SK-N-SH (cell line): ENCODE data around the gene PARP9. TPM values are rescaled to one million over a fixed set of nuclear protein-coding genes. Genes with fewer than 3 reads are reported as not detected.

Experiments used
- CTCF ChIA-PET: fragments of 300-600, 350-600 bp; formaldehyde crosslinking; extraction: SDS; loops from one replicate; lab custom pipeline; 2021; lab: Yijun Ruan, JAX
- POLR2A ChIA-PET: fragments of 350-600 bp; sonication (Branson Sonifier 250); formaldehyde crosslinking; extraction: SDS; loops from one replicate; lab custom pipeline; 2020; ENCODE audit warnings: antibody characterized with exemption, inconsistent platforms; lab: Yijun Ruan, JAX
- DNase-seq: peaks from one replicate; pipeline ENCODE4 v3.0.0; 2012
- H2AFZ ChIP-seq: fragments of 200-600 bp; sonication (generic); 2 replicates; pipeline ENCODE4 v1.8.1; 2016; ENCODE audit warnings: antibody characterized with exemption, mild to moderate bottlenecking, low read depth
- H3F3A ChIP-seq: fragments of 200-600 bp; sonication (generic); replicated peaks from 2 replicates; pipeline ENCODE3; 2016; ENCODE audit warnings: antibody characterized with exemption, mild to moderate bottlenecking; ENCODE audit not compliant: insufficient read depth
- H3K27ac ChIP-seq, 2 experiments: fragments of 200-500 bp in 1 of 2; fragments of 200-600 bp in 1 of 2; sonication (Bioruptor generic) in 1 of 2; sonication (generic), shearing (Covaris generic) in 1 of 2; 2 replicates each; pipeline versions ENCODE4 v1.5.1 to v1.6.1; 2014 to 2016; ENCODE audit warnings: low read depth in 2 of 2, inconsistent platforms in 1 of 2, low read length in 1 of 2, mild to moderate bottlenecking in 1 of 2, mixed read lengths in 1 of 2
- H3K27me3 ChIP-seq: fragments of 200-600 bp; sonication (generic), shearing (Covaris generic); 2 replicates; pipeline ENCODE4 v1.6.1; 2016; ENCODE audit warnings: mixed run types; ENCODE audit not compliant: insufficient read depth
- H3K36me3 ChIP-seq, 2 experiments: fragments of 200-500 bp in 1 of 2; fragments of 200-600 bp in 1 of 2; sonication (Bioruptor generic) in 1 of 2; sonication (generic) in 1 of 2; replicated peaks in 1 of 2; 2 replicates each; pipeline versions ENCODE3 to v1.5.1; 2014 to 2016; ENCODE audit warnings: low read length in 1 of 2, mild to moderate bottlenecking in 1 of 2; ENCODE audit not compliant: insufficient read depth in 2 of 2, control insufficient read depth in 1 of 2
- H3K4me1 ChIP-seq, 2 experiments: fragments of 200-500 bp in 1 of 2; fragments of 200-600 bp in 1 of 2; sonication (Bioruptor generic) in 1 of 2; sonication (generic), shearing (Covaris generic) in 1 of 2; 2 replicates each; pipeline versions ENCODE4 v1.5.1 to v1.6.1; 2014 to 2016; ENCODE audit warnings: low read depth in 1 of 2, low read length in 1 of 2, mixed run types in 1 of 2; ENCODE audit not compliant: insufficient read depth in 2 of 2, control insufficient read depth in 1 of 2
- H3K4me2 ChIP-seq: fragments of 200-600 bp; sonication (generic), shearing (Covaris generic); 2 replicates; pipeline ENCODE4 v1.6.1; 2017; ENCODE audit warnings: mixed run types
- H3K4me3 ChIP-seq, 2 experiments: fragments of 200-500 bp in 1 of 2; fragments of 200-600 bp in 1 of 2; sonication (Bioruptor generic) in 1 of 2; sonication (generic), shearing (Covaris generic) in 1 of 2; 2 replicates each; pipeline versions ENCODE4 v1.5.1 to v1.8.1; 2014 to 2016; ENCODE audit warnings: low read depth in 2 of 2, inconsistent platforms in 1 of 2, low read length in 1 of 2, mild to moderate bottlenecking in 1 of 2, mixed read lengths in 1 of 2, moderate library complexity in 1 of 2
- H3K79me2 ChIP-seq: fragments of 200-600 bp; sonication (generic); 2 replicates; pipeline ENCODE4 v1.8.1; 2017; ENCODE audit warnings: mild to moderate bottlenecking; ENCODE audit not compliant: insufficient read depth
- H3K9ac ChIP-seq: fragments of 200-600 bp; sonication (generic); 2 replicates; pipeline ENCODE4 v1.6.1; 2017; ENCODE audit warnings: mixed run types
- H3K9me2 ChIP-seq: fragments of 200-600 bp; sonication (generic); 2 replicates; pipeline ENCODE4 v1.6.1; 2017; ENCODE audit warnings: mixed run types
- H3K9me3 ChIP-seq: fragments of 200-600 bp; sonication (generic); 2 replicates; pipeline ENCODE4 v1.6.1; 2017; ENCODE audit warnings: mixed run types, mild to moderate bottlenecking, moderate library complexity
- H4K20me1 ChIP-seq: fragments of 200-600 bp; sonication (generic); 2 replicates; pipeline ENCODE4 v1.6.1; 2017; ENCODE audit warnings: mild to moderate bottlenecking, mixed run types; ENCODE audit not compliant: insufficient read depth
- CTCF ChIP-seq: fragments of 200-600 bp; sonication (generic); IDR thresholded peaks from 2 replicates; pipeline ENCODE4 v1.6.1; 2017; ENCODE audit warnings: antibody characterized with exemption, mild to moderate bottlenecking, moderate library complexity
- ELF1 ChIP-seq: IDR thresholded peaks from 2 replicates; pipeline ENCODE4 v1.4.0; 2012
- EP300 ChIP-seq, 2 experiments: IDR thresholded peaks; 2 replicates each; pipeline versions ENCODE4 v1.4.0 to v1.6.1; 2012; ENCODE audit warnings: borderline replicate concordance in 1 of 2, low read depth in 1 of 2, low read length in 1 of 2
- EZH2phosphoT487 ChIP-seq: fragments of 200-600 bp; sonication (generic); IDR thresholded peaks from 2 replicates; pipeline ENCODE4 v1.6.1; 2017; ENCODE audit warnings: low read depth, mixed run types, mild to moderate bottlenecking, antibody characterized with exemption, moderate library complexity, borderline replicate concordance
- FOSL2 ChIP-seq: IDR thresholded peaks from 2 replicates; pipeline ENCODE4 v1.4.0; 2012; ENCODE audit warnings: low read depth, mild to moderate bottlenecking, moderate library complexity, borderline replicate concordance
- FOXJ3 ChIP-seq: sonication (generic); formaldehyde crosslinking; IDR thresholded peaks from 2 replicates; pipeline ENCODE4 v1.5.1; 2020; ENCODE audit warnings: mild to moderate bottlenecking, missing genetic modification reagents
- GABPA ChIP-seq: IDR thresholded peaks from 2 replicates; pipeline ENCODE4 v1.4.0; 2012; ENCODE audit warnings: low read depth, mild to moderate bottlenecking
- GATA2 ChIP-seq: sonication (generic); formaldehyde crosslinking; IDR thresholded peaks from 2 replicates; pipeline ENCODE4 v1.5.0; 2020; ENCODE audit warnings: mild to moderate bottlenecking, missing genetic modification reagents
- JUND ChIP-seq: IDR thresholded peaks from 2 replicates; pipeline ENCODE4 v1.4.0; 2012
- MAX ChIP-seq: IDR thresholded peaks from 2 replicates; pipeline ENCODE4 v1.4.0; 2012; ENCODE audit warnings: low read depth
- MEF2A ChIP-seq: IDR thresholded peaks from 2 replicates; pipeline ENCODE4 v1.4.0; 2012; ENCODE audit warnings: low read depth, borderline replicate concordance
- MXI1 ChIP-seq: IDR thresholded peaks from 2 replicates; pipeline ENCODE4 v1.6.1; 2012; ENCODE audit warnings: mild to moderate bottlenecking, low read depth, low read length, improper control_type of control experiment
- NRF1 ChIP-seq: IDR thresholded peaks from 2 replicates; pipeline ENCODE4 v1.6.1; 2012; ENCODE audit warnings: low read depth, mild to moderate bottlenecking, low read length
- PBX3 ChIP-seq: IDR thresholded peaks from 2 replicates; pipeline ENCODE4; 2012
- POLR2AphosphoS5 ChIP-seq: IDR thresholded peaks from 2 replicates; pipeline ENCODE4 v1.6.1; 2012; ENCODE audit warnings: low read depth, low read length
- RAD21 ChIP-seq: IDR thresholded peaks from 2 replicates; pipeline ENCODE4 v1.6.1; 2012; ENCODE audit warnings: mild to moderate bottlenecking, low read length
- RCOR1 ChIP-seq: fragments of 150-350 bp; IDR thresholded peaks from 2 replicates; pipeline ENCODE4 v1.6.1; 2017; ENCODE audit warnings: antibody characterized with exemption, low read length
- RFX5 ChIP-seq: IDR thresholded peaks from 2 replicates; pipeline ENCODE4 v1.6.1; 2012; ENCODE audit warnings: mild to moderate bottlenecking, improper control_type of control experiment, low read length
- RXRA ChIP-seq: IDR thresholded peaks from 2 replicates; pipeline ENCODE4 v1.4.0; 2012; ENCODE audit warnings: low read depth, mild to moderate bottlenecking, borderline replicate concordance
- SIN3A ChIP-seq: IDR thresholded peaks from 2 replicates; pipeline ENCODE4 v1.6.1; 2012; ENCODE audit warnings: low read depth, mild to moderate bottlenecking, low read length, moderate library complexity, borderline replicate concordance
- SMC3 ChIP-seq: IDR thresholded peaks from 2 replicates; pipeline ENCODE4 v1.6.1; 2012; ENCODE audit warnings: low read depth, low read length, improper control_type of control experiment
- TEAD4 ChIP-seq: IDR thresholded peaks from 2 replicates; pipeline ENCODE4 v1.4.0; 2012; ENCODE audit warnings: mild to moderate bottlenecking, borderline replicate concordance; ENCODE audit not compliant: insufficient read depth
- USF1 ChIP-seq: IDR thresholded peaks from 2 replicates; pipeline ENCODE4 v1.4.0; 2012; ENCODE audit warnings: low read depth, borderline replicate concordance
- WGBS: methylation state at CpG from one replicate; pipeline ENCODE4 v1.1.6; 2017; ENCODE audit warnings: low lambda C conversion rate; 5-methylcytosine and 5-hydroxymethylcytosine counted together
- polyA plus RNA-seq, 3 experiments: library from polyadenylated mRNA; depleted of rRNA; stranded (reverse); fragments of >200 nt; gene quantifications; 2 replicates each; pipeline ENCODE4 v1.2.3, GENCODE V29; 2012

PARP9 gene
- polyA plus RNA-seq, 1 of the 3 experiments (the other 2 are of a cell fraction), result 13.5 TPM

GRCh38 chr3:122520861-122521260, 43.2 kb downstream of the PARP9 start:
- POLR2A ChIA-PET, result no interaction called here
- WGBS, result 93% methylated on average over 4 of the region's 4 CpGs
- CTCF ChIA-PET, result no interaction called here

GRCh38 chr3:122519693-122520092, 44.4 kb downstream of the PARP9 start:
- no peak for DNase-seq
- Histone ChIP-seq H3K4me1 (no peaks in the 10 kb centered on the region), H3K79me2 (no peaks in the 10 kb centered on the region), H3K9ac (no peak overlapping the region), H3K9me2 (peaks cover 2% of the 10 kb centered on the region; the same call in 1 of the 2 replicates), H2AFZ (no peak overlapping the region), H3K36me3 (no peaks in the 10 kb centered on the region), H3K4me2 (no peak overlapping the region), H3K27me3 (no peaks in the 10 kb centered on the region), H3K9me3 (no peaks in the 10 kb centered on the region), H3F3A (no peaks in the 10 kb centered on the region), H3K27ac (no peak overlapping the region), H3K4me3 (no peak overlapping the region), H4K20me1 (no peaks in the 10 kb centered on the region)
- ChIA-PET POLR2A (no interaction called here), CTCF (no interaction called here)
- no peak for TF ChIP-seq FOSL2
- no peak for TF ChIP-seq MEF2A
- TF ChIP-seq RCOR1, result no peak
- TF ChIP-seq SMC3, result no peak
- no peak for TF ChIP-seq TEAD4
- TF ChIP-seq EP300 (IDR thresholded peaks at IDR 0.05; ENCODE audit: borderline replicate concordance in 1 of 2, low read depth in 1 of 2, low read length in 1 of 2), result no peak
- TF ChIP-seq RXRA, result no peak
- no peak for TF ChIP-seq GABPA
- TF ChIP-seq CTCF, result no peak
- no peak for TF ChIP-seq USF1

More at GRCh38 chr3:122520861-122521260, 43.2 kb downstream of the PARP9 start:
- Histone ChIP-seq H2AFZ (no peak overlapping the region), H3K27ac (no peak overlapping the region), H4K20me1 (no peaks in the 10 kb centered on the region), H3K4me2 (no peak overlapping the region), H3K9me3 (no peaks in the 10 kb centered on the region), H3K79me2 (no peaks in the 10 kb centered on the region), H3K9me2 (peaks cover 4% of the 10 kb centered on the region; the same call in 1 of the 2 replicates), H3K9ac (no peak overlapping the region), H3K4me3 (no peak overlapping the region), H3F3A (no peaks in the 10 kb centered on the region), H3K27me3 (no peaks in the 10 kb centered on the region), H3K36me3 (no peaks in the 10 kb centered on the region)
- no peak for DNase-seq
- TF ChIP-seq ELF1, result no peak
- no peak for TF ChIP-seq GATA2 (CRISPR knock-in tag)
- TF ChIP-seq MXI1, result no peak
- TF ChIP-seq PBX3, result no peak
- no peak for TF ChIP-seq TEAD4
- TF ChIP-seq SMC3, result no peak
- no peak for TF ChIP-seq EZH2phosphoT487
- TF ChIP-seq CTCF, result no peak
- no peak for TF ChIP-seq SIN3A
- TF ChIP-seq RAD21, result no peak
- no peak for TF ChIP-seq POLR2AphosphoS5
- no peak for TF ChIP-seq FOXJ3
- no peak for TF ChIP-seq EP300 (IDR thresholded peaks at IDR 0.05; ENCODE audit: borderline replicate concordance in 1 of 2, low read depth in 1 of 2, low read length in 1 of 2)
- no peak for TF ChIP-seq RXRA
- TF ChIP-seq RFX5, result no peak
- TF ChIP-seq NRF1, result no peak
- no peak for TF ChIP-seq JUND
- TF ChIP-seq MAX, result no peak
- TF ChIP-seq, all 33 proteins: peak for 0
- no peaks in the 10 kb centered on the region for H3K4me1 ChIP-seq
